ENCODE measurements around the gene ANKRD63.

ANKRD63 gene

DNA sequence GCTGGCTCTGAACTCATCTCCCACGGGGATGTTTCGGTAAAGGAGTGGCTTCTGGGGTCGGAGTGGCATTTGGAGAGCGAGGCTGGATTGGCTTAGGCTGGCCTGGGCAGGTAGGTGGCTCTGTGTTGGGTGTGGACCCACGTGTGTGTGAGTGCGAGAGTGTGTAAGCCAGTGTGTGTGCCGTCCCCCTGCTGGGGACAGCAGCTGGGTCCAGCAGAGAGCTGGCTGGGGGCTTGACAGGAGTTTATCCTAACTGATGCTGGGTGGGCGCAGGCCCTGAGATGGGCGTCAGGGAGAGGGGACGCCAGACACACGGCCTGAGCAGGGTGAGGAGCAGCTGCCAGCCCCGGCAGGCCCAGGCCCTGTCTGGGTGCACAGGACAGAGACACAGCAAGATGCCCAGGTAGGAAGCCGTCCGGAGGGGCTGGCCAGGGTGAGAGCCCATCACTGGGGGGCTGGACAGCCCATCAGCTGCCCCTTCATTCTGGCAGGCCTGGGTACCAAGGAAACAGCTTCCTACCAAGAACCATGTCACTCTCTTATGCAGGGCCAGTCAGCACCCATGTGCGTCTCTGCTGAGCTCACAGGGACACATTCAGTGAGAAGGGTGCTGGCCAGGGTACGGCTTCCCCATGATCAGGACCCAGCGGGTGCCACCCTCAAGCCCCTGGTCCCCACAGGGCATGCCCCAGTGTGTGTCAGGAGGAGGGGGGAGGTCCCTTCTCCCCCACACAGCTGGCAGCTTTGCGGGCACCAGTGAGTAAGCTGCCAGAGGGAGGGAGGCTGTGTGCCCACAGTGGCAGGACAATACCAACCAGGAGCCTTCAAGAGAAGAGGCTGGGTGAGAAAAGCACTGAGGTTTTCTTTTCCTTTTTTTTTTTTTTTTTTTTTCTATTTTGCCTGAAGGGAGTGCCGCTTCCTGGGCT is 42.9 kb downstream of the ANKRD63 start:
- TF ChIP-seq, protein P1, sequence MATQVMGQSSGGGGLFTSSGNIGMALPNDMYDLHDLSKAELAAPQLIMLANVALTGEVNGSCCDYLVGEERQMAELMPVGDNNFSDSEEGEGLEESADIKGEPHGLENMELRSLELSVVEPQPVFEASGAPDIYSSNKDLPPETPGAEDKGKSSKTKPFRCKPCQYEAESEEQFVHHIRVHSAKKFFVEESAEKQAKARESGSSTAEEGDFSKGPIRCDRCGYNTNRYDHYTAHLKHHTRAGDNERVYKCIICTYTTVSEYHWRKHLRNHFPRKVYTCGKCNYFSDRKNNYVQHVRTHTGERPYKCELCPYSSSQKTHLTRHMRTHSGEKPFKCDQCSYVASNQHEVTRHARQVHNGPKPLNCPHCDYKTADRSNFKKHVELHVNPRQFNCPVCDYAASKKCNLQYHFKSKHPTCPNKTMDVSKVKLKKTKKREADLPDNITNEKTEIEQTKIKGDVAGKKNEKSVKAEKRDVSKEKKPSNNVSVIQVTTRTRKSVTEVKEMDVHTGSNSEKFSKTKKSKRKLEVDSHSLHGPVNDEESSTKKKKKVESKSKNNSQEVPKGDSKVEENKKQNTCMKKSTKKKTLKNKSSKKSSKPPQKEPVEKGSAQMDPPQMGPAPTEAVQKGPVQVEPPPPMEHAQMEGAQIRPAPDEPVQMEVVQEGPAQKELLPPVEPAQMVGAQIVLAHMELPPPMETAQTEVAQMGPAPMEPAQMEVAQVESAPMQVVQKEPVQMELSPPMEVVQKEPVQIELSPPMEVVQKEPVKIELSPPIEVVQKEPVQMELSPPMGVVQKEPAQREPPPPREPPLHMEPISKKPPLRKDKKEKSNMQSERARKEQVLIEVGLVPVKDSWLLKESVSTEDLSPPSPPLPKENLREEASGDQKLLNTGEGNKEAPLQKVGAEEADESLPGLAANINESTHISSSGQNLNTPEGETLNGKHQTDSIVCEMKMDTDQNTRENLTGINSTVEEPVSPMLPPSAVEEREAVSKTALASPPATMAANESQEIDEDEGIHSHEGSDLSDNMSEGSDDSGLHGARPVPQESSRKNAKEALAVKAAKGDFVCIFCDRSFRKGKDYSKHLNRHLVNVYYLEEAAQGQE (IDR thresholded peaks at IDR 0.05; ENCODE audit: insufficient read depth in 1 of 2, low read depth in 2 of 2, low read length in 2 of 2) = no peak
- TF ChIP-seq TAF1 (IDR thresholded peaks at IDR 0.05; ENCODE audit: borderline replicate concordance, insufficient read depth, low read length) = no peak
- TF ChIP-seq POLR2AphosphoS5 (IDR thresholded peaks at IDR 0.05; ENCODE audit: low read depth, low read length) = no peak

DNA sequence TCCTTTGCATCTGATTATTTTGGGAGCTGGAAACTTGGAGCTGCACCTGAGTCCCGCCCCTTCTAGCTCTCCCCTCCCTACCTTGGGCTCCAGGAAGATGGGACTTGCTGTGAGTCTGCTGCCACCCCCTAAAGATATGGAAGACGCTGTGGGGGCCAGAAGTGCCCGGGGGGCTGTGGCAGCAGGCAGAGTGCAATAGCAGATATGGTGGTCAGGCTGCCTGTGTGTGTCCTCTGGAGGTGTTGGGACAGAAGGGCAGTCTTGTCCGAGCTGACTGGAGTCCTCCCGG is 43.5 kb downstream of the ANKRD63 start:
- TF ChIP-seq FOXP2 (optimal IDR thresholded peaks at IDR 0.05; ENCODE audit: borderline replicate concordance, extremely low read depth, extremely low read length, insufficient read depth) (no peak), SIN3A (IDR thresholded peaks at IDR 0.05; ENCODE audit: borderline replicate concordance, insufficient read depth, low read length) (no peak), POLR2AphosphoS5 (IDR thresholded peaks at IDR 0.05; ENCODE audit: low read depth, low read length) (no peak), TAF1 (IDR thresholded peaks at IDR 0.05; ENCODE audit: borderline replicate concordance, insufficient read depth, low read length) (no peak)
- TF ChIP-seq, protein P1 (IDR thresholded peaks at IDR 0.05; ENCODE audit: insufficient read depth in 1 of 2, low read depth in 2 of 2, low read length in 2 of 2) = no peak

DNA sequence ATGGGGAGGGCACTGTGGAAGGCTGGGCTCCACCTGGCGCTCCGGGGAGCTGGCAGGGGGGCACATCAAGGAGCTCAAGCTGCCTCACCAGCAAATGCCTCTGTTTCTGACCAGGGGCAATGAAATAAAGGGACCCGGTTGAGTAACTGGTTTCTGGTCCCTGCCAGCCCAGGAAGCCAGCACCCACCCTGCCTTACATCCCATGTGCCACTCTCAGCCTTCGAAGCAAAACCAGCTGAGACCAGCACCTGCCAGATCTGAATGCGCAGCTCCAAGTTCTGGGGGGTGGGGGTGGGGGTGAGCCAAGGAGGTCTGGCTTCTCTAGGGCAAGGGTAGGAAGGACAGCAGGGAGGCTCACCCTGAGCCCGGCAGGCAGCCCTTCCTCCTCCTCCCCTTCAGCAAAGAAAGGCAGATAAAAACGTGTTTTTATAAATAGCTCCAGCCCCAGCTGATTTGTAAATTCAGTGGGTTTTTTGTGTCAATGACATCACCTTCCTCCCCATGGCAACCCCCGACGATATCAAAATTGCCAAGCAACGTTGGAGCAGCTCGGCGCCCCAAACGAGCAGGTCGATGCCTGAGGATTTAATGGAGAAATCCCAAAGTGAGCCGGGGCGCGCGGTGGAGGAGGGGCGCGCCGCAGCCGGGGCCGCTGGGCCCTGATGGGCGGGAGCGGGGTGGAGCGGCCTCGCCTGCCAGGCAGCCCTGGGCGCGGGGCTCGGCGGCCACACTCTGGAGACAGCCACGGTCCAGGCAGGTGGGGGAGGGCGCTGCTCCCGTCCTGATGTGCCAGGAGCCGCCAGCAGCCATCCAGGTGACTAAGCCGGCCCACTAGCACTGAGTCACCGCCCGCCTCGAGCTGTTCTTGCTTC is 44.1 kb downstream of the ANKRD63 start, which contains the start of gene PAK6:
Gene PAK6, plus strand, starts transcription at position 532 of the 872 bp plus-strand sequence. CDS start 25,723 bp downstream, outside the sequence.
- TF ChIP-seq SIN3A (IDR thresholded peaks at IDR 0.05; ENCODE audit: borderline replicate concordance, insufficient read depth, low read length) = no peak
- no peak for TF ChIP-seq FOXP2 (optimal IDR thresholded peaks at IDR 0.05; ENCODE audit: borderline replicate concordance, extremely low read depth, extremely low read length, insufficient read depth)
- TF ChIP-seq TAF1 (IDR thresholded peaks at IDR 0.05; ENCODE audit: borderline replicate concordance, insufficient read depth, low read length) = no peak
- TF ChIP-seq, protein P1 (IDR thresholded peaks at IDR 0.05; ENCODE audit: insufficient read depth in 1 of 2, low read depth in 2 of 2, low read length in 2 of 2) = no peak
- TF ChIP-seq POLR2AphosphoS5 (IDR thresholded peaks at IDR 0.05; ENCODE audit: low read depth, low read length) = no peak

DNA sequence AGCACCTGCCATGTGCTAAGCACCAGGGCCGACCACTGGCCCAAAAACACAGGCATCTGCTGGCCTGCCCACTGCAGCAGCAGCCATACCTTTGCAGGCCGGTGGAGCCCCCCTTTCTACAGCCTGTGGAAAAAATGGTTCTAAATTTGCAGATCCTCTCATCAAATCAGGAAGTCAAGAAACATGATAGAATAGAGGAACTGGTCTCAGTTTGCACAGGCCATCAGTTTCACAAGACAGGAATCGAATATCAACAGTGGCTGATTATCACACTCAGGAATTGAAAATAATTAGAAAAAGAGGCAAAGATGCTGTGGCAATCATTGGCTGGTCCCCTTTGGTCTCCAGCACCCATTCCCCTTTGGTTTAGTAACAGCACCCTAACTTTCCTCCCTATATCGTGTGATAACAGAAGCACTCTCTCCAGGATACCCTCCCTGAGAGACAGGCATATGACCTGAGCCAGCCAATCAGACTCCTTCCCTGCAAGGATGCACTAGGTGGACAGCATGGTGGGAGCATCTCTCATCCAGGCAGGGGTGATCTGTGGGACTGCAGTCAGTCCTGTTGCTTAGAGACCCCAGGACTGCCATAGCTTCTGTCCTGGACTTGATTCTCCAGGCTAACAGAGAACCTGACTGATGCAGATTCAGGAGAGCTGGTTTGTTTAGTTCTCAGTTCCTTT is 47.5 kb downstream of the ANKRD63 start:
- TF ChIP-seq POLR2AphosphoS5 (IDR thresholded peaks at IDR 0.05; ENCODE audit: low read depth, low read length) (no peak), FOXP2 (optimal IDR thresholded peaks at IDR 0.05; ENCODE audit: borderline replicate concordance, extremely low read depth, extremely low read length, insufficient read depth) (no peak), SIN3A (IDR thresholded peaks at IDR 0.05; ENCODE audit: borderline replicate concordance, insufficient read depth, low read length) (no peak), TAF1 (IDR thresholded peaks at IDR 0.05; ENCODE audit: borderline replicate concordance, insufficient read depth, low read length) (no peak)
- TF ChIP-seq, protein P1 (IDR thresholded peaks at IDR 0.05; ENCODE audit: insufficient read depth in 1 of 2, low read depth in 2 of 2, low read length in 2 of 2) = no peak

Data from PFSK-1 (cell line).